ENCODE data around the gene TMEM217. TPM values are rescaled to one million over a fixed set of nuclear protein-coding genes. Genes with fewer than 3 reads are reported as not detected.

Gene TMEM217
- 0.44 TPM for total RNA-seq

DNA sequence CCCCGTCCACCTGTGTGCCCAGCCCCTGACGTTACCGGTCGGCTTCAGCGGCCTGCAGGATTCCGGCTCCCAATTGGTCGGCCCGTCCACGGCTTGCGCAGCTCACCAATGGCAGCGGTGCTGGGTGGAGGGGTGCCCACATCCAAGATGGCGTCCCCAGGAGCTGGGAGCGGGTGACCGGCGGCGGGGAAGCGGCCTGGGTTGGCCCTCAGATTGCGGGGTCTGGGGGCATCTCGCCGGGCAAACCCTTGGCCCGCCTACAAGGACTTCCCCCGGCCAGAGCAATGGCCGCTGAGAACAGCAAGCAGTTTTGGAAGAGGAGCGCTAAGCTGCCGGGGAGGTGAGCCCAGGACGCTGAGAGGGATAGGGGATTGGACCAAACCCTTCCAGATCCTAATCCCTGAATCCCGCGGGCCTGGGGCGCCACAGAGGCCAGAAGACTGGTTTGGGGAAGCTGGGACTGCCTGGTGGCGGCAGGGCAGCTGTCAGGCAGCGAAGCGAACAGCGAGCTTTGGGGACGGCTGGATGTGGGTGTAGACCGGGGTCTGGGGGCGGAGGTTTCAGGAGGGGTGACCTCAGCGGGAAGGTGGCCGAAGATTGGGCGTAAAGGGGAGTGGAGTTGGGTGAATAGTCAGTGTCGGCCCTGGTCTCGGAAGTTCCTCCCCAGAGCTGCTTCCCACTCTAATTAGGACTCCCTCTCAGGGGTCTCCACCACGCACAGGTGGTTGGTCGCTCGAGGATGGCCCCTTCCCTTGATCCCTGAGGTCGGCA is at the start of gene TMEM217, which contains the start of gene TBC1D22B:
TSS of gene TMEM217 (minus strand) at position 511 of the 771 bp plus-strand sequence. CDS start 39,114 bp downstream, outside the sequence.
TSS of gene TBC1D22B (plus strand) at position 139 of the 771 bp plus-strand sequence. CDS start at position 285, 146 bp downstream.

DNA sequence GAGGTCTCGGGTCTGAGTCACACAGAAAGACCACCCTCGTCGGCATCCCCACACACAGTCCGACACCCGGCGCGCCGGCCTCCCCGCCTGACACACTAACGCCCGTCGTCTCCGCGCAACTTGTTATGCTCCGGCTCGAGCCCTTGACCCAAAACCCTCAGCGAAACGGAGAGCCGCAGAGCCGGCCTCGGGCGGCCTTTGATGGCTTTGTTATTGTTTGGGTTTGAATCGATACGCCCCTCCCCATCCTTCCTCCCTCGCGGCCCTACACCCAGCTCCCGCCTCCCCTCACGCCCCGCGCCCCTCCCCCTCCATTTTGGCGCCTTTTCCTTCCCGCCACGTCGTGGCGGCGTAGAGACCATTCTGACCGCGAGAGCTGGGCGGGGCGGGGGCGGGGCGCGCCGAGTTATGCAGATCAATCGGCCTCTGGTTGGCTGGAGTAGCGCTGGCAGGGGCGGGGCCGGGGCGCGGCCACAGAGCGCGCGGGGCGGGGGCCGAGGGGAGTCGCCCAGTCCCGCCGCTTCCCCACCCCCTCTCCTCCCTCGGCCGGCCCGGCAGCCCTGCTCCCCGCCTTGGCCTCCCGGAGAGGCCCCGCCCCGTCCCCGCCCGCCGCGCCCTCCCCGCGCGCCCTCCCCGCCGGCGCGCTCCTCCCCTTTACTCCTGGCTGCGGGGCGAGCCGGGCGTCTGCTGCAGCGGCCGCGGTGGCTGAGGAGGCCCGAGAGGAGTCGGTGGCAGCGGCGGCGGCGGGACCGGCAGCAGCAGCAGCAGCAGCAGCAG is 88.3 kb downstream of the TMEM217 start, which contains the start of gene PIM1:
TSS of gene PIM1 (plus strand) at position 657 of the 777 bp plus-strand sequence. CDS start 424 bp downstream, outside the sequence.

Other genes starting within 250 kb of the TMEM217 start
- 27.2 TPM for gene PIM1, start 88.0 kb downstream of the TMEM217 start, total RNA-seq
- gene TBC1D22B, start 372 bp downstream of the TMEM217 start, total RNA-seq: 11.7 TPM
- 45.2 TPM for gene RNF8, start 95.8 kb upstream of the TMEM217 start, total RNA-seq
- gene CMTR1, start 175.1 kb upstream of the TMEM217 start, total RNA-seq: 57.5 TPM
- gene CCDC167, start 241.7 kb upstream of the TMEM217 start, total RNA-seq: 44.3 TPM

All from camera-type eye (tissue), 1 donor.